Neural progenitor cell (in vitro differentiated cells): ENCODE results near the gene GALNTL6.

Experiments used
- EZH2 ChIP-seq: fragments of 200-600 bp; sonication (generic); IDR thresholded peaks from 2 replicates; pipeline ENCODE4 v1.6.1; 2017; ENCODE audit warnings: antibody characterized with exemption, mild to moderate bottlenecking, moderate library complexity
- TF ChIP-seq, protein P1 (sequence below): fragments of 200-600 bp; sonication (generic); IDR thresholded peaks from 2 replicates; pipeline ENCODE4 v1.5.1; 2017; ENCODE audit warnings: antibody characterized with exemption, mild to moderate bottlenecking

DNA sequence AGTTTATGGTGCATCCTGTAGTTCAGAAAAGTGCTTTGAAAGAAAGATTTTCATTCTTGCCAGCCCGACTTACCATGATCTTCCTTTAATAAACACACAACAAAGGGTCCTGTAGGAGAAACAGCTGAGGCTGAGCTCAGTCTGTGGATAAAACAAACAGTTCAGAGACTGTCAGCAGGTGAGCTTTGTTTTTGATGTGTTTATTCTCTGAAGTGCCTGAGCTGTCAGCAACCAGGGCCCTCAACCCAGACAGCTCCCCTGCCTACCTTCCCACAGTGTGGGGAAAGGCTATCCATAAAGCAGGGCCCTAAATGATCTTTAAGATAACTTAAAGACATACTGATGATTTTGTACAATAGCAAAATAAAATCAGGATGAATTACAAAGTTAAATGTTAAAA, 896.2 kb downstream of the GALNTL6 start:
- TF ChIP-seq, protein P1, sequence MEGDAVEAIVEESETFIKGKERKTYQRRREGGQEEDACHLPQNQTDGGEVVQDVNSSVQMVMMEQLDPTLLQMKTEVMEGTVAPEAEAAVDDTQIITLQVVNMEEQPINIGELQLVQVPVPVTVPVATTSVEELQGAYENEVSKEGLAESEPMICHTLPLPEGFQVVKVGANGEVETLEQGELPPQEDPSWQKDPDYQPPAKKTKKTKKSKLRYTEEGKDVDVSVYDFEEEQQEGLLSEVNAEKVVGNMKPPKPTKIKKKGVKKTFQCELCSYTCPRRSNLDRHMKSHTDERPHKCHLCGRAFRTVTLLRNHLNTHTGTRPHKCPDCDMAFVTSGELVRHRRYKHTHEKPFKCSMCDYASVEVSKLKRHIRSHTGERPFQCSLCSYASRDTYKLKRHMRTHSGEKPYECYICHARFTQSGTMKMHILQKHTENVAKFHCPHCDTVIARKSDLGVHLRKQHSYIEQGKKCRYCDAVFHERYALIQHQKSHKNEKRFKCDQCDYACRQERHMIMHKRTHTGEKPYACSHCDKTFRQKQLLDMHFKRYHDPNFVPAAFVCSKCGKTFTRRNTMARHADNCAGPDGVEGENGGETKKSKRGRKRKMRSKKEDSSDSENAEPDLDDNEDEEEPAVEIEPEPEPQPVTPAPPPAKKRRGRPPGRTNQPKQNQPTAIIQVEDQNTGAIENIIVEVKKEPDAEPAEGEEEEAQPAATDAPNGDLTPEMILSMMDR, result no peak
- TF ChIP-seq EZH2, result no peak
